HG02588 (cell line): ENCODE measurements around the gene NPTN.
A peak's percentile ranks its signal among the peaks of the same experiment; 100 is the strongest.
"Not testable (repeated sequence)": the region's sequence is repeated elsewhere in the genome, so short reads cannot be mapped to it uniquely, and the experiment has no call there.

ENCODE experiments used
- ATAC-seq: cut with Tn5 transposase; IDR thresholded peaks from one replicate; pipeline ENCODE4 v1.9.1; 2021; ENCODE audit warnings: mild to moderate bottlenecking, moderate library complexity; ENCODE audit not compliant: unreplicated experiment

The NPTN gene

DNA sequence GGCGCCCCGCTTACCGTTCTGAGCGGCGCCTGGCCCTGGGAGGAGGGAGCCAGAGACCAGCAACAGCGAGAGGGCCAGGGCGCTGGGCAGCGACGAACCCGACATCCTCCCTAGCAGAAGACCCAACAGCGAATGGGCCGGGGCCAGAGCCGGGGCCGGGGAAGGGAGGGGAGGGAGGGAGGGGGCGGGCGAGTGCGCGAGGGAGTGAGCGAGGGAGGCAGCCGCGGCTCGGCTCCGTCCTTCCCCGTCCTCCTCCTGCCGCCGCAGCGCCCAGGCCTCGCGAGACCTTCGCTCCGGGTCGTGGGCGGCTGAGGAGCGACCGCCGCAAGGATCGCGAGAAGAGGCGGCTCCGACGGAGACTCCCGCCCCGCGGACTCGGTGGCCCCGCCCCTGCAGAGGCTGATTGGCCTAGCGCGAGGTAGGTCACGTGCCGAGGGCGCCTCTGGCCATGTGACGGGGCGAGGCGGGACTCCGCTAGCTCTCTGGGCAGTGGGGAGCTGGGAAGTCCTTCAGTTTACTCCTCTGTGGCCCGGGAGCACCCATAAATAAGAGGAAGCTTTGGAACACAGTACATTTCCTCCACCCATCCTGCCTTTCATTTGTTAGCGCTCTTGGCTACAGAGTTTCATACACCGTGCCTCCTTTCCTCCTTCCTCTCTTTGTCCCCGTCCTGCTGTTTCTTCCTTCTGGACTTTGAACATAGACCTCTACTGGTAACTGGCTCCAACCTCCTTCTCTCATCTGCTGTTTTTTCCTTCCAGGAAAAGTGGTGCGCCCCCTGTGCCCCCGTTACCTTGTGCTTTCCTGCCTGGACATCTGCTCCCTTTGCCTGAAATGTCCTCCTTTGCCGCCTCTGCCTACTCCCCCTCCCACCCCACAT is at the start of gene NPTN:
Gene NPTN, minus strand, starts transcription at position 279 of the 880 bp plus-strand sequence. Its CDS starts 174 bp downstream, at position 105.
- peak; percentile 88 for ATAC-seq

- no peak for ATAC-seq
Observed at GRCh38 chr15:73682600-73683090, 49.5 kb upstream of the NPTN start.

GRCh38 chr15:73681856-73682599 is 48.8 kb upstream of the NPTN start:
- no peak for ATAC-seq

DNA sequence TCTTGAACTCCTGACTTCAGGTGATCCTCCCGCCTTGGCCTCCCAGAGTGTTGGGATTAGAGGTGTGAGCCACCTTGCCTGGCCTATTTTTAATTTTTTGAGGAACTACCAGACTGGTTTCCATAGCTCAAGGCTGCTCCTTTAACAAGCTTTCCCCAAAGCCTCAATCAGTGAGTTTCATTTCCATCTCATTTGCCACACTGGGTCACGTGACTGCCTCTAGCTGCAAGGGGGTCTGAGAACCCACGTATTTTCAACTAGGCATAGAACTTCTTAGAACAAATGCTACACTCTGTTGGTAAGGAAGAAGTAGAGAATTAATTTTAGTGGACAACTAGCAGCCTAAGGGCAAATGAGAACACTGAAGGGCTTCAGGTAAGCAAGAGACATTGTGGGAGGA is 47.9 kb upstream of the NPTN start:
- ATAC-seq = no peak

DNA sequence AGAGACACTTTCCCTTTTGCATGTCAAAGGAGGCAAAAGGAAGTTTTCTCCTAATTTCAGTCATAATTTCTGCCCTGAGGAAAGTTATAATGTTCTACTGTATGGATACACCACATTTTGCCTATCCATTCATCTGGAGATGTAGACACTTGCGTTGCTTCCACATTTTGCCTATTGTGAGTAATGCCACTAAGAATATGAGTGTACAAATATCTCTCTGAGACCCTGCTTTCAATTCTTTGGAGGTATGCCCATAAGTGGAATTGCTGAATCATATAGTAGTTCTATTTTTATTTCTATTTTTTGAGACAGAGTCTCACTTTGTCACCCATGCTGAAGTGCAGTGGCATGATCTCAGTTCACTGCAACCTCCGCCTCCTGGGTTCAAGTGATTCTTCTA is 47.4 kb upstream of the NPTN start:
- ATAC-seq = no peak

DNA sequence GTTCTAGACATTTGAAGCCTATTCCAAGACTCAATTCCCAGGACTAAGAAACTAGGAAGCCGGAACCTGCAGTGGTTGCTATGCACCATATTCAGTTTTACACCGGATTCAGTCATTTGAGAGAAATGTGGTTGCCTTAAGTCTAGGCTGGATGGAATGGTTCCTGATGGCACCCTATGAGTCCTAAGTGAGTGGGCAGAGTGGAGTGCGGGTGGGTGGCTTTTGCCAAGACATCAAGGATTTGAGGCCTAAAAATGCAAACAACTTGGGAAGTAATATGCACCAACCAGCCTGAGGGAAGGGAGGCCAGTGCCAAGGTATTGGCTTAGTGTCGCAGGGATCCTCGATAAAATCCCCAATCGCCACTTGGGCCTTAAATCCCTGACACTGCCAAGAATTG is 46.8 kb upstream of the NPTN start:
- no peak for ATAC-seq

- no peak for ATAC-seq
Observed at GRCh38 chr15:73679180-73679579, 46.0 kb upstream of the NPTN start.

- ATAC-seq = no peak
Observed at GRCh38 chr15:73678498-73678897, 45.3 kb upstream of the NPTN start.

GRCh38 chr15:73677733-73678132 is 44.5 kb upstream of the NPTN start:
- no peak for ATAC-seq

DNA sequence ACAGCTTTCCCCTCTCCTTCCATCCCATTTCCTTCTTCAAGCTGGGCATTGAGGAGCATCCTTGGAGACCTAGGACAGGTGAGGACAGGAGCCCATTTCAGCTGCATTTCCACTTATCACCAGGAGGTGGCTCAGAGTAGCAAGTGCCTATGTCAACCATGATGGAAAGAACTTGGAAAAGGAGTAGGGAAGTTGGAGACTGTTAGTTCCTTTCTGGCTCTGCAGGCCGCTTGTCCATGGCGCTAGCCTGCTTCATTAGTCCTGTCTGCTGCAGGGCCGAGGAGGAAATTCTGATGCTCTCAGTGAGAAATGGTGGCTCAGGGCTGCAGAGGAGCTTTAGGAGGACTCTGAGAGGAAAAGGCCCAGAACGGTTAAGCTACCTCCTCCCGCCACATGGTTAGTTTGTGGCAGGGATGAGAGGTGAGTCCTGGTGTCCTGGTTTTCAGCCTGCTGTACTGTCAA is 44.0 kb upstream of the NPTN start:
- ATAC-seq = no peak

DNA sequence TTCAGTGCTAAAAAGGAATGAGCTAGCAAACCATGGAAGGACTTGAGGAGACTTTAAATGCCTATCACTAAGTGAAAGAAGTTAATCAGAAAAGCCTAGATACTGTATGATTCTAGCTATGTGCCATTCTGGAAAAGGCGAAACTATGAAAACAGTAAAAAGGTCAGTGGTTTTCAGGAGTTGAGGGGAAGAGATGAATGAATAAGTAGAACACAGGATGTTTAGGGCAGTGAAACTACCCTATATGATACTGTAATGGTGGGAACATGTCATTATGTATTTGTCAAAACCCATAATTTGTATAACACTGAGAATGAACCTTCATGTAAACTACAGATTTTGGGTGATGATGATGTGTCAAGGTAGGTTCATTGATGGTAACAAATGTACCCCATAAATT is 41.4 kb upstream of the NPTN start:
- ATAC-seq = no peak

DNA sequence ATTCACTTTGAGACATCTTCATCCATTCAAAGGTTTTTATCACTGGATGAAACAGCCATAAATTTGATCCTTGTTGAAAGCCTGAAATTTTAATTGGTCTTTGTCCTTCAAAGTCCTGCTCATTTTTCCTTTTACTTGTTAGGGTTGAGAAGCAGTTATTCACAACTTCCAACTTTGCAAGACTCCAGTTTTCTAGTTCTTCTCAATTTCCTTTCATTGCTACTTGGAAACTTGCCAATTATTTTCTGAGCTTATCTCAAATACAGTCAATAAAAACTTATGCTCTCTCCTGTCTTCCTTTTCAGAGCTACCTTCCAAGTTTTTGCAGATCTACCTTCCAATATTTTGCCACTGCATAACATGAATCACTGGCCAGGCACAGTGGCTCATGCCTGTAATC is 27.3 kb upstream of the NPTN start:
- no peak for ATAC-seq

DNA sequence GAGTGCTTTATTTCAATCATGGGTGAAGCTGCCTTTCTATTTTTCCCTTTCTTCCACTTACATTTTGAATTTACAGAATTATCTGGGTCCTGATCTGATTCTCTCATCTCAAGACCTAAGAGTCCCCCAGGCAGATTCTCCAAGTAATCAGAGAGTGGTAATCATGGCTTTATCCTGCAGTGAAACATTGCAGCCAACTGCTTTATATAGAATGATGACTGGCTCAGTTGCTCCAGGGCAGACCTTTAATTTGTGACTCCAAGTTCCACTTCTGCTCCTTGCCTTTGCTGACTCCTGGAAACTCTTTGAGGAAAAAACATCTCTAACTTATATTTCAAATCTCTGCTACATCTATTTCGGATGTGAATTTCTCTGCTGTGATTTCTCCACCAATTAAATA is 25.5 kb upstream of the NPTN start:
- ATAC-seq = no peak

GRCh38 chr15:73655724-73656123 is 22.5 kb upstream of the NPTN start:
- ATAC-seq = no peak

DNA sequence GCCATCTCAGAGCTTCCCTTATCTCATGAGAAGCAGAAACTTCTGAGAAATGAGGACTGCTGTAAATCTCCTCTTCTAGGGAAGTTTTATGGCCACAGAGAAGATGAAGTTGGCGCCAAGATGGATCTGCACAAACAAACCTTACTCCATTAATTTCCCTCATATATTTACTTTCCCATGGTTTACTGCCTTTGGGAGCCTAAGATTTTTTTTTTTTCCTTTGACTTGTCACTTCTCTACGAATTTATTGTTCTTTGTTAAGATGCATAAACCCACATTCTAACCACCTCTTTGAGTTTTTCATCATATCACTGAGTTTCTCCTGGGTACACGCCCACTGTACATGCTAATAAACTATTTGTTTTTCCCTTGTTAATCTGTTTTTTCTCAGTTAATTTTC is 21.5 kb upstream of the NPTN start:
- no peak for ATAC-seq

DNA sequence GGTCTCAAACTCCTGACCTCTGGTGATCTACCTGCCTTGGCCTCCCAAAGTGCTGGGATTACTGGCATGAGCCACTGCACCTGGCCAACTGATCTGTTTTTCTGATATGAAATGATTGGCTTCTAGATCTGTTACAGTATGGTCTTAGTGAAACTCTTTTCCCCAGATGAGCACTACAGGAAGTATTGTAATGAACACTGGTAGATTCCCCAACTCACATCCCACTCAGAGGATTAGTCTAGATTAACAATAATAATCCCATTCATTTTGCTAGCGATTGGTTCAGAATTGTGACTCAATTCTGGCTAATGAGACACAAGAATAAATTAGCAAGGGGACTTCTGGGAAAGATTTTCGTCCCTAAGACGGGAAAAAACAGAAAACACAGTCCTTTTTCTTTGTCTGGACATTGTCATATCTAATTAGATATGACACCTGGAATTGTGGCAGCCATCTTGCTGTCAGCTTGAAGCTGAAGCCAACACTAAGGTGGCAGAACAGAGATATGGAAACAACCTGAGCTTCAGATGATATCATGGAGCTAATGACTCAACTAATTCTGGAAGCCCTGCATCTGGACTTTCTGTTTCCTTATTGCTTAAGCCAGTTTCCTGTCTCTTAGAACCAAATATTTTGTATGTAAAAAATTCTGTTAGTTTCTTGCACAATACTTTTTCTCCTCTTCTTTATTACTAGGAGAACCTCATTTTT is 17.4 kb upstream of the NPTN start:
- ATAC-seq = no peak

- ATAC-seq = no peak
Observed at GRCh38 chr15:73648014-73648295, 14.8 kb upstream of the NPTN start.

GRCh38 chr15:73647259-73648013 is 14.2 kb upstream of the NPTN start:
- no peak for ATAC-seq

- not testable (repeated sequence) for ATAC-seq
Observed at GRCh38 chr15:73639464-73639863, 6.3 kb upstream of the NPTN start.

DNA sequence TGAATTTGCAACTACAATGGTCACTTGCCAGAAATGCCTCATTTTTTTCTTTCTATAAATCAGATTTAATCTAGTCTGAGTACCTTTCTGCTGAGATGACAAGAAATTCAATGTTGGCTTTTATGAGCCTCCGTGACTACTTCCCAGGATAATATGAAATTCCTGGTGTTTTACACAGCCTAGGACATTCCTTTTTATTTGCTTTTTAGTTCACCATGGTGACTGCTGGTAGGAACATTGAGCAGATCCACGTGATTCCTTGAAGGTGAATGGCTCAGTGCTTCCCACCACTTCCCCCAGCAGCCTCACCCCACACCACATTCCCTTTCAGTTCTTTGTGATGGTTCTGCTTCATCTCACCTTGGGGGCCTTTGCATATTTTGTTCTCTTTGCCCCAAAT is 4.3 kb upstream of the NPTN start:
- ATAC-seq = no peak

DNA sequence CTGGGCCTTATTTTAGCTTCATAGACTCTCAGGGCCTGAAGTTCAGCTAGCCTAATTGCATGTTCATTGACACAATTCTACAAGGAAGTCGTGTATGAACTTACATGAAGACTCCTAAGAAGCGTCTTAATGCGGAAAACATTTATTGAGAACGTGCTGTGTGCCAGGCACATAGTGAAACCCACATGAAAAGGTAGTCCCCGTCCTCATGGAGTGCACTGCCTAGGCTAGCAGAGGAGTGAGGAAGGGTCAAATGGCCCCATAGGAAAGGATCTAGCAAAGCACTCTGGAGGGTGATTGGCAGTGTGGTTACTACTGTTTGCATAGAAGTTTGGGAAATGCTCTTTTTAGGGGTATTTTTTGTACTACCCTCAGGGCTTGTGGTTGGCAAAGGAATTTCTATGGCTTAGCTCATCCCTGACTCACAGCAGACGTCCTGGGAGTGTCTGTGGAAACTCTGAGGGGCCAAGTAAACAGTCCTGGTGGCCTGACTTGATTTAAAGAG is 854 bp upstream of the NPTN start:
- ATAC-seq = no peak
